GM19372 (cell line): ENCODE results near the gene TIMM13.
"Not testable (repeated sequence)": the region's sequence is repeated elsewhere in the genome, so short reads cannot be mapped to it uniquely, and the experiment has no call there.

Experiments used
- ATAC-seq: cut with Tn5 transposase; IDR thresholded peaks from one replicate; pipeline ENCODE4 v1.9.1; 2021; ENCODE audit warnings: mild to moderate bottlenecking, low read depth, moderate library complexity; ENCODE audit not compliant: unreplicated experiment

The TIMM13 gene

DNA sequence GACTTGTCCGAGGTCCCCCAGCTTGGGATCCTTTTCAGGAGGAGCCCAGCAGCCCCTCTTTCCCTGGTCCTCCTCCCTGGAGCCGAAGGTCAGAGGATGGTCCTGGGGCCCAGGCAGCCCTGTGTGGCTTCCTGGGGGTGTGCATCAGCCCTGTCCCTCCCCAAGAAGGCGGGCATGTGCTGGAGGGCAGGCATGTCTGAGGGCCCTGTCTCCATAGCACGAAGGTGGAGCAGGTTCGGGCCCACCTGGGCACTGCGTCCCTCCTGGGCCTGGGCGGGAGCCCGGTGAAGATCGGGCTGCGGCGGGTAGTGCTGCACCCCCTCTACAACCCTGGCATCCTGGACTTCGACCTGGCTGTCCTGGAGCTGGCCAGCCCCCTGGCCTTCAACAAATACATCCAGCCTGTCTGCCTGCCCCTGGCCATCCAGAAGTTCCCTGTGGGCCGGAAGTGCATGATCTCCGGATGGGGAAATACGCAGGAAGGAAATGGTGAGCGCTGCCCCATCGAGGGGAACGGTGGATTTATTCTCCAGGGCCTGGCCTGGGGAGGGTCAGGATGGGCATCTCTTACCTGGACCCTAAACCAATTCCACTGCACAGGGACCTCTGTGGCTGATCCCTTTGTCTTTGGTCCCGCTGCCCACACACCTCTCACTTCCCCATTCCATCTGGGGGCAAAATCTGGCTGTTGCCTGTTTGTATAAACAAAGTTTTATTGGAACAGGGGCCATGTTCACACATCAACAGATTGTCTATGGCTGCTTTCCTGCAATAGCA is 10.9 kb downstream of the TIMM13 start:
- no peak for ATAC-seq

DNA sequence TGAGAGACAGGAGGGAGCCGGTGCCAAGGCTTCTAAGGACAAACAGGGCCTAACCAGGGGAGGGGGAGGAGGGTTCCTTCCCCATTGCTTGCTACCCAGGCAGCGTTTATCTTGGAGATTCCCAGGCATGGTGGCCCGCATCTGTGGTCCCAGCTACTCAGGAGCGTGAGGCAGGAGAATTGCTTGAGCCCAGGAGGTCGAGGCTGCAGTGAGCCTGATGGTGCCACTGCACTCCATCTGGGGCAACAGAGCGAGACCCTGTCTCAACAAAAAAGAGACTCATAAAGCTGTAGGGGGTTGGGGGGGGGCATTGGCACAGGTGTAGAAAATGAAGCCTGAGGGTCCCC is 11.4 kb downstream of the TIMM13 start:
- ATAC-seq: no peak

DNA sequence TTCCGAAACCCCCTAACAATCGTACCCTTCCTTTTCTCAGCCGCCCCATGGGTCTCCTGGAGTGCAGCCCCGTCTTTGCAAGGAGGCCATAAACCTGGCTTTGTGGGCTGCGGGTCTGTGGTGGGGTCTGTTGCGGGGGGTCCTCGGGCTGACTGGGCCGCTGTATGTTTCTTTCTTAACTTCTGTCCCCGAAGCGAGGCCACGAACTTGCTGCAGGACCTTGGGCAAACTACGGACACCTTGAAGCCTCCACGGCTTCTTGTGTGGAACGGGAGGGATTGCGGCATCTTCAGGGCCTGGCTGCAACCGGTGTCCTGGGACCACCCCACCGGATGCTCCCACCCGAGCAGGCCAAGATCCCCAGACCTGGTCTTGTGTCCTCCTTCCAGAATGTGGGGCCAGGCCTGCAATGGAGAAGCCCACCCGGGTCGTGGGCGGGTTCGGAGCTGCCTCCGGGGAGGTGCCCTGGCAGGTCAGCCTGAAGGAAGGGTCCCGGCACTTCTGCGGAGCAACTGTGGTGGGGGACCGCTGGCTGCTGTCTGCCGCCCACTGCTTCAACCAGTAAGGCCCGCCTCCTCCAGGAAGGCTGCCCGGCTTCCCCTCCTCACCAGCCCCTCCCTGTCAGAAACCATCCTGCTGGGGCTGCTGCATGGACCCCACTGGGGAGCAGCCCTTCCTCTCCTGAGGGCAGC is 12.0 kb downstream of the TIMM13 start:
- no peak for ATAC-seq

DNA sequence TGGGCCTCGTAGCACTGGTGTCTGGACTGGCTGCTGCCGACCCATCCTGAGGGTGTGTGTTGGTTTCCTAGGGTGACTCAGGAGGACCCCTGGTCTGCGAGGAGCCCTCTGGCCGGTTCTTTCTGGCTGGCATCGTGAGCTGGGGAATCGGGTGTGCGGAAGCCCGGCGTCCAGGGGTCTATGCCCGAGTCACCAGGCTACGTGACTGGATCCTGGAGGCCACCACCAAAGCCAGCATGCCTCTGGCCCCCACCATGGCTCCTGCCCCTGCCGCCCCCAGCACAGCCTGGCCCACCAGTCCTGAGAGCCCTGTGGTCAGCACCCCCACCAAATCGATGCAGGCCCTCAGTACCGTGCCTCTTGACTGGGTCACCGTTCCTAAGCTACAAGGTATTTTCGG is 13.8 kb downstream of the TIMM13 start:
- ATAC-seq: no peak

DNA sequence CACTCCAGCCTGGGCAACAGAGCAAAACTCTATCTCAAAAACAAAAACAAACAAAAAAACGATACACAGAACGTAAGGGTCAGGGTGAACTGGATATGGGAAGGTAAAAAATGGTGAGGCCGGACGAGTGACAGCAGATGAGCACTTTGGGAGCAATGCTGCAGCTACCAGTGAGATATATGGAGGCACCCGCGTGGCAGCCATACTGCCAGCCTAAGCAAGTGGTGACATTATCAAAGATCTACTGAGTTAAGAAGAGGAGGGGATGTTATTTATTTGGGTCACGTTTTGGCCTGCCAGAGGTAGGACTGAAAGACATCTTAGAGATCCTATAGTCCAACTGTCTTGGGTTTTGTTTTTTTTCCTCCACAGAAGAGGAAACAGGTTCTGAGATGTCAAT is 14.2 kb downstream of the TIMM13 start:
- ATAC-seq: no peak

DNA sequence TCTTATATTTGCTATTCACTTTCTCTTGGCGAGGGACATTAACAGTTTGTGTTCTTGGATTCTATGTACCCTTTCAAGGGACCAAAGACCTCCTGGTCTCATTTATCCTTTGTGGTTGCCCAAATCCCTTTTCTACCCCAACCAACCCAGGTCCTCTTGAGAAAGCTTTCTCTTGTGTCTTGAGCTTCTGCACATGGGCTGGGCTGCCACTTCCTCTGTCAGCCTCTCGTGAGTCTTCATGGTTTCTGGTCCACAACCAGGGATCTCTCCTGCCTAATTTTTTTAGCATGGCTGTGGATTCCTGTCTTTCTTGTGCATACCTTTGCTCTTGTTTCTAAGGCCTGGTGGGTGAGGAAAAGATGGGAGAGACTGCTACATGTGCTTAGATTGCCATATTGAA is 14.9 kb downstream of the TIMM13 start:
- ATAC-seq: no peak

DNA sequence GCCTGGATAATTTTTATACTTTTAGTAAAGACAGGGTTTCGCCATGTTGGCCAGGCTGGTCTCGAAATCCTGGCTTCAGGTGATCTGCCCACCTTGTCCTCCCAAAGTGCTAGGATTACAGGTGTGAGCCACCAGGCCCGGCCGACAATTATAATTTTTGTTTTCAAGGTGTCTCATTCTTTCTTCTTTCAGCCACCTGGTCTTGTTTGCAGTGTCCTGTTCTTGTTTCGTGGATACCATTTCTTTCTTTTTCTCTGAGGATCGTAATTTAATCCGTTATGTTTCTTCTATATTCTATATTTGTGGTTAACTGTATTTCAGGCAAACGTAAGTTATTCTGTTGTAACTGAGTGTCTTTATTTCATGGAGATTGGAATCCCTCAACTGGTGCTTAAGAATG is 15.7 kb downstream of the TIMM13 start:
- ATAC-seq: no peak

DNA sequence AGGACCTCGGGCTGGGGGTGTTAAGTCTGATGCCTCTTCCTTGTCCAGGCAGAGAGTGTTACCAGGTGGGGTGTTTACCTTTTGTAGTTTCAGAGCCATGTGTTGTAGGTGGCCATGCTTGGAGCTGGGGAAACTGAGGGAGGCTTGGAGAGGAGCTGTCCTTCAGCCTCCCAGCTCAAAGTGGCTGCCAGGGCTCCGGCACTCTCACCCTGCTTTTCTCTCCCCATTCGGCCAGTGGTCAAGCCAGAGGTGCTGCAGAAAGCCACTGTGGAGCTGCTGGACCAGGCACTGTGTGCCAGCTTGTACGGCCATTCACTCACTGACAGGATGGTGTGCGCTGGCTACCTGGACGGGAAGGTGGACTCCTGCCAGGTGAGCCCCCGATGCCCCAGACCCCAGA is 17.4 kb downstream of the TIMM13 start:
- no peak for ATAC-seq

DNA sequence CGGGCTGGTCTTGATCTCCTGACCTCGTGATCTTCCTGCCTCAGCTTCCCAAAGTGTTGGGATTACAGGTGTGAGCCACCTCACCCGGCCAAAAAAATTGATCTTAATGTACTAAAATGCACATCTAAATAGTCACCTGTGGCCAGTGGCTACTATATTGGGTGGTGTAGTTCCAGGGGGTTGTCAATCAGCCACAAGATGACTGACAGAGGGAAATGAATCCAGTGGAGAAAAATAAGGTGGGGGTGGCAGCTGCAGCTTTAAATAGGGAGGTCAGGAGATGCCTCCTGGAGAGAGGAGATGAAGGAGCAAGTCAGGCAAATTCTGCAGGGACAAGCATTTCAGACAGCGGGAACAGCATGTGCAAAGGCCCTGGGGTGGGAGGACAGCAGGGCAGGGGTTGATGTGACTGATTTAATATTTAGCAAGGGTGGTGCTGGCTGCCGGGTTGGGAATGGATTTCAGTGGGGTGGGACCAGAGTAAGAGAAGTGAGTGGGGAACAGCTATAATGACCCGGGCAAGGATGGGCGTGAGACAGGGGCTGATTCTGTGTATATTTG is 18.0 kb downstream of the TIMM13 start:
- ATAC-seq: no peak

DNA sequence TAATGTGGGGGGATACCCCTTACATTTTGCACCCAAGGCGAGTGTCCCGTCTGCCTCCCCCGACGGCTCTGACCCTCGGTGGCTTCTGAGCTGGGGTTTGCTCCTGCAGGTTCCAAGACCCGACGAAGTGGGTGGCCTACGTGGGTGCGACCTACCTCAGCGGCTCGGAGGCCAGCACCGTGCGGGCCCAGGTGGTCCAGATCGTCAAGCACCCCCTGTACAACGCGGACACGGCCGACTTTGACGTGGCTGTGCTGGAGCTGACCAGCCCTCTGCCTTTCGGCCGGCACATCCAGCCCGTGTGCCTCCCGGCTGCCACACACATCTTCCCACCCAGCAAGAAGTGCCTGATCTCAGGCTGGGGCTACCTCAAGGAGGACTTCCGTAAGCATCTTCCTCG is 19.1 kb downstream of the TIMM13 start:
- ATAC-seq: no peak

DNA sequence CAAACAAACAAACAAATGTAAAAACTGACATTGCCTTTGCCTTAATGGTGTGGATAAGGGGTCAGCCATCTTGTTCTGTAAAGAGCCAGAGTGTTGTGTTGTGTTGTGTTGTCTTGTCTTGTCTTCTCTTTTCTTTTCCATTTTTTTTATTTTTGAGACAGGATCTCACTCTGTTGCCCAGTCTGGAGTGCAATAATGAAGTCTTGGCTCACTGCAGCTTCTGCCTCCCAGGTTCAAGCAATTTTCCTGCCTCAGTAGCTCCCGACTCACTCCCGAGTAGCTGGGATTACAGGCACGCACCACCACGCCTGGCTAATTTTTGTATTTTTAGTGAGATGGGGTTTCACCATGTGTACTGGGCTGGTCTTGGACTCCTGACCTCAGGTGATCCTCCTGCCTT is 27.8 kb downstream of the TIMM13 start:
- no peak for ATAC-seq

DNA sequence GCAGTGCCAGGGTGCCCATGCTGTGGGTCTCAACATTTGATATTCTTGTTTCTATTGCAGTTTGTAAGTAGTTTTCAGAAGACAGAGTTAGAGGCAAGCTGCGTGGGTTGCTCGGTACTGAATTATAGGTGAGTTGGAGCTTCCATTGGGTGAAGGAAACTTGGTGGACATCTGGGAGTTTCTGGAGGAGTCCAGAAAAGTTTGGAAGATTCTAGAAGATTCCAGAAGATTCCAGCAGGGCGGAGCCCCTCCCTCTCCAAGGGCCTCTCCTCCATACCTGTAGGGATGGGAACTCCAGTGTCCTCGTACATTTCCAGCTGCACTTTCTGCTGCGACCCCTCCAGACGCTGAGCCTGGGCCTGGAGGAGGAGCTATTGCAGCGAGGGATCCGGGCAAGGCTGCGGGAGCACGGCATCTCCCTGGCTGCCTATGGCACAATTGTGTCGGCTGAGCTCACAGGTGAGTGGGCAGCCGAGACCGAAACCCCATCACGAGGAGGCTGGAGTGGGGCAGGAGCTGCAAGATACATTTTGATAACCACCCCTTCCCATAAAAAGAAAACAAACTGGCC is 28.6 kb downstream of the TIMM13 start:
- no peak for ATAC-seq

DNA sequence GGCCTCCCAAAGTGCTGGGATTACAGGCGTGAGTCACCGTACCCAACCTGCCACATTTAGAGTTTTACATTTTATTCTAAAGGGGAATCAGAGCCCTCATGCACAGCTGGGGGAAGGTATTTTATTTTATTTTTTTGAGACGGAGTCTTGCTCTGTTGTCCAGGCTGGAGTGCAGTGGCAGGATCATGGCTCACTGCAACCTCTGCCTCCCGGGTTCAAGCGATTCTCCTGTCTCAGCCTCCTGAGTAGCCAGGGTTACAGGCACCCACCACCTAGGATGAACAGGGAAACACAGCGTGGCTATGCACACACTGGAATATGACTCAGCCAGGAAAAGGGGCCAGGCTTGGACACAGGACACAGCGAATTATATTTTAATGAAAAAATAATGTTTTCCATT is 30.2 kb downstream of the TIMM13 start:
- not testable (repeated sequence) for ATAC-seq

DNA sequence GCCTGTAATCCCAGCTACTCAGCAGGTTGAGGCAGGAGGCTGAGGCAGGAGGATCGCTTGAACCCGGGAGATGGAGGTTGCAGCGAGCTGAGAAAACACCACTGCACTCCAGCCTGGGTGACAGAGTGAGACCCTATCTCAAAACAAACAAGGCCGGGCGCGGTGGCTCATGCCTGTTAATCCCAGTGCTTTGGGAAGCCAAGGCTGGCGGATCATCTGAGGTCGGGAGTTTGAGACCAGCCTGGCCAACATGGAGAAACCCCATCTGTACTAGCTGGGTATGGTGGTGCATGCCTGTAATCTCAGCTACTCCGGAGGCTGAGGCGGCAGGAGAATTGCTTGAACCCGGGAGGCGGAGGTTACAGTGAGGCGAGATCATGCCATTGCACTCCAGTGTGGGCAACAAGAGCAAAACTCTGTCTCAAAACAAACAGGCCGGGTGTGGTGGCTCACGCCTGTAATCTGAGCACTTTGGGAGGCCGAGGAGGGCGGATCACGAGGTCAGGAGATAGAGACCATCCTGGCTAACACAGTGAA is 32.0 kb downstream of the TIMM13 start:
- ATAC-seq: not testable (repeated sequence)

DNA sequence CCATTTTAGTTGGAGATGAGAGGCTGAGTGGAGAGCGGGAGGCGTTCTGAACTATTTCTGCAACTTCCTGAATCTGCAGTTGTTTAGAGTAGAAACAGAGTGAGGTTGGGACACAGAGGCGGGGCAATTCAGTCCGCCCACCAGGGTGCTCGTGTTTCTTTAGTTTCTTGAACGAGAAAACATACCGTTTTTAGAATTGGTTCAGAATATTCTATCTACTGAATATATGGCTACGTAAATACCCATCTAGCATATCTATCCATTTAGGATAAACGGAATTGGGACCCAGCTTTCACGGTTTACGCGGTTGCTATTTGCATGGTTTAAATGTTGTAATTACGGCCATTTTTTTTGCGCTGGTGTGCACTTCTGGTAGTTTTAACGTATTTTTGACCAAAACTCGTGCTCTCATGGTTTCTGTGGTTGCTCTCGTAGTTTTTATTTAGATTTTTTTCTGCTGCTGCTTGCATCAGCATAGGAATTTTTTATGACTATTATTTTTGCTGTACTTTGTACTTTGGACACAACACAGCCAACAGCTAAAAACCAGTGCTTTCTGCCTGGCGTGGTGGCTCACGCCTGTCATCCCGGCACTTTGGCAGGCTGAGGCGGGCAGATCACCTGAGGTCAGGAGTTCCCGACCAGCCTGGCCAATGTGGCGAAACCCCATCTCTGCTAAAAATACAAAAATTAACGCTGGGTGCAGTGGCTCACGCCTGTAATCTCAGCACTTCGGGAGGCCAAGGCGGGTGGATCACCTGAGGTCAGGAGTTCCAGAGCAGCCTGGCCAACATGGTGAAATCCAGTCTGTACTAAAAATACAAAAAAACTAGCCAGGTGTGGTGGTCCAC is 32.7 kb downstream of the TIMM13 start:
- peak; percentile 52 for ATAC-seq

DNA sequence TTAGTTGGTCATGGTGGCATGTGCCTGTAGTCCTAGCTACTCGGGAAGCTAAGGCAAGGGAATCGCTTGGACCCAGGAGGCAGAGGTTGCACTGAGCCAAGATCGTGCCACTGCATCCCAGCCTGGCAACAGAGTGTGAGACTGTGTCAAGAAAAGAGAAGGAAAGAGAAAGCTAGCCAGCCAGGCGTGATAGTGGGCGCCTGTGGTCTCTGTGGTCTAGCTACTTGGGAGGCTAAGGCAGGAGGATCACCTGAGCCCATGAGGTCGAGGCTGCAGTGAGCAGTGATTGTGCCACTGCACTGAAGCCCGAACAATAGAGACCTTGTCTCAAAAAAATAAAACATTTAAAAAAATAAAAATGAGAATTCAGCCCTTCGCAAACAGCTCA is 33.3 kb downstream of the TIMM13 start:
- ATAC-seq: no peak

DNA sequence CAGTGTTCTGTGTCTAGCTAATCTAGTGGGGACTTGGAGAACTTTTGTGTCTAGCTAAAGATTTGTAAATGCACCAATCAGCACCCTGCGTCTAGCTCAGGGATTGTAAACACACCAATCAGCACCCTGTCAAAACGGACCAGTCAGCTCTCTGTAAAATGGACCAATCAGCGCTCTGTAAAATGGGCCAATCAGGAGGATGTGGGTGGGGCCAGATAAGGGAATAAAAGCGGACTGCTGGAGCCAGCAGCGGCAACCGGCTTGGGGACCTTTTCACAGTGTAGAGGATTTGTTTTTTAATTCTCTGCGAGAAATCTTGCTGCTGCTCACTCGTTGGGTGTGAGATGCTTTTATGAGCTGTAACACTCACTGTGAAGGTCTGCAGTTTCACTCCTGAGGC is 34.5 kb downstream of the TIMM13 start:
- not testable (repeated sequence) for ATAC-seq

DNA sequence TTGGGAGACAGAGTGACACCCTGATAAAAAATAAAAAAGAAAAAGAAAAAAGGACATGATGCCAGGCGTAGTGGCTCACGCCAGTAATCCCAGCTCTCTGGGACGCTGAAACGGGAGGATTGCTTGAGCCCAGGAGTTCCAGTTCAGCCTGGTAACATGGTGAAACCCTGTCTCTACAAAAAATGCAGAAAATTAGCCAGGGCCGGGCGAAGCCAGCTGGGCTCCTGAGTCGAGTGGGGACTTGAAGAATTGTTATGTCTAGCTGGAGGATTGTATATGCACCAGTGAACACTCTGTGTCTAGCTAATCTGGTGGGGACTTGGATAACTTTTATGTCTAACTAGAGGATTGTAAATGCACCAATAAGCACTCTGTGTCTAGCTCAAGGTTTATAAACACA is 35.0 kb downstream of the TIMM13 start:
- no peak for ATAC-seq

DNA sequence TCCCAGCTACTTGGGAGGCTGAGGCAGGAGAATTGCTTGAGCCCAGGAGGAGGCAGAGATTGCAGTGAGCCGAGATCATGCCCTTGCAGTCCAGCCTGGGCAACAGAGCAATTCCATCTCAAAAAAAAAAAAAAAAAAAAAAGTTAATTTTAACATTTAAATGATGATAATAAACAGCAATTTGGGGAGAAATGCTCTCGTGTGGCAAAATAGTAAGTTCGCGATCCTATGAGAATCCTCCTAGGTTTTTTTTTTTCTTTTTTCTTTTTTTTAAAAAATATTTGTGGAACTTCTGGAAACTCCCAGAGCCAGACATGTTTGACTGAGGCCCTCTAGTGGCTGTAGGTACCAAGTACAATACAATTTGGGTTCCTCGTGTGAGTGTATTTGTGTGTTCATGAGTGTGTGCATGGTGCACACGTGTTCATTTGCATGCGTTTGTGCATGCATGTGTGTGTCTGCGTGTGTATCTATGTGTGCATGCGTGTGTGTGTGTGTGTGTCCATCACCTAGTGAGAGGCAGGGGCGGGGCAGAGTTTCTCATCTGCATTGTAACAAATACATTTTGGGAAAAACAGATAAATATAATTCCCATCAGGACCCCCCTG is 36.2 kb downstream of the TIMM13 start:
- no peak for ATAC-seq

DNA sequence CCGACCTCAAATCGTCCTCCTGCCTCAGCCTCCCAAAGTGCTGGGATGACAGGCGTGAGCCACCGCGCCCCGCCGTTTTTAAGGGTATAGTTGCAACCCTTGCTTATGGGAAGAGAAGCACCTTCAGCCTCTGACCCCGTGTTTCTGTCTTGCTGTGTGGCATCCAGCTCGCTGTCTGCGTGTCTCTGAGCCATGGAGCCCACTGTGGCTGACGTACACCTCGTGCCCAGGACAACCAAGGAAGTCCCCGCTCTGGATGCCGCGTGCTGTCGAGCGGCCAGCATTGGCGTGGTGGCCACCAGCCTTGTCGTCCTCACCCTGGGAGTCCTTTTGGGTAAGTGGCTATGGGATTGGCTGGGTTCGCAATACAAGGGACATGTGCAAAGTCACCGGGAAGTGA is 37.8 kb downstream of the TIMM13 start:
- no peak for ATAC-seq
